Tibial artery (tissue), 4 donors: ENCODE data around the gene KCNQ1.

ENCODE experiments used
- DNase-seq, 2 donors: peaks; one replicate each; pipeline ENCODE4 v3.0.0-alpha.2; 2019
- H3K27ac ChIP-seq, 2 donors: fragments of 200-600 bp; sonication (generic) in 1 of 2; 1 replicate in 1 of 2; 2 replicates in 1 of 2; pipeline ENCODE4 v1.5.1; 2018 to 2019; ENCODE audit warnings: mild to moderate bottlenecking in 1 of 2
- H3K27me3 ChIP-seq, 2 donors: fragments of 200-600 bp; sonication (generic) in 1 of 2; one replicate each; pipeline versions ENCODE4 v1.5.1 to v1.6.0; 2016 to 2019
- H3K36me3 ChIP-seq, 3 donors: fragments of 200-600 bp; sonication (generic) in 2 of 3; one replicate each; pipeline ENCODE4 v1.5.1; 2016 to 2019; ENCODE audit warnings: mild to moderate bottlenecking in 2 of 3
- H3K4me1 ChIP-seq, 4 donors: fragments of 200-600 bp; sonication (generic) in 2 of 4; 1 replicate in 3 of 4; 2 replicates in 1 of 4; pipeline ENCODE4 v1.5.1; 2016 to 2019
- H3K4me3 ChIP-seq, 2 donors: fragments of 200-600 bp; sonication (generic) in 1 of 2; 1 replicate in 1 of 2; 2 replicates in 1 of 2; pipeline ENCODE4 v1.5.1; 2018 to 2019; ENCODE audit warnings: mild to moderate bottlenecking in 2 of 2
- H3K9me3 ChIP-seq, 3 donors: fragments of 200-600 bp; sonication (generic) in 1 of 3; one replicate each; pipeline ENCODE4 v1.5.1; 2016 to 2019
- CTCF ChIP-seq, 2 experiments: fragments of 200-600 bp in 1 of 2; fragments of 450-650 bp in 1 of 2; IDR thresholded peaks; one replicate each; pipeline ENCODE4 v1.5.1; 2017 to 2019; ENCODE audit warnings: antibody characterized with exemption in 2 of 2, mild to moderate bottlenecking in 1 of 2, moderate library complexity in 1 of 2
- intact Hi-C: fragments of 100-400 bp; cut with DNase I; formaldehyde crosslinking; loops from one replicate; pipeline ENCODE4 v1.15.0; 2023; ENCODE audit warnings: low total_unique reads

KCNQ1 gene

GRCh38 chr11:2609345-2609744 lies 164.5 kb downstream of the KCNQ1 start:
- DNase-seq = no peak
- no peaks in the 10 kb centered on the region for H3K27me3 ChIP-seq
- no peak overlapping the region for H3K27ac ChIP-seq
- no peak overlapping the region for H3K4me3 ChIP-seq
- H3K4me1 ChIP-seq = no peaks in the 10 kb centered on the region
- intact Hi-C loops = no loop called here
- H3K36me3 ChIP-seq = no peaks in the 10 kb centered on the region
- peaks cover 0 to 22% (median 9%) of the 10 kb centered on the region in 3 donors for H3K9me3 ChIP-seq
- no peak for TF ChIP-seq CTCF (IDR thresholded peaks at IDR 0.05)

- no peak for DNase-seq
- intact Hi-C loops = no loop called here
- peaks cover 0 to 22% (median 9%) of the 10 kb centered on the region in 3 donors for H3K9me3 ChIP-seq
- H3K4me3 ChIP-seq = no peak overlapping the region
- no peaks in the 10 kb centered on the region for H3K4me1 ChIP-seq
- TF ChIP-seq CTCF (IDR thresholded peaks at IDR 0.05) = no peak
- no peak overlapping the region for H3K27ac ChIP-seq
- no peaks in the 10 kb centered on the region for H3K36me3 ChIP-seq
- H3K27me3 ChIP-seq = no peaks in the 10 kb centered on the region
Measured at GRCh38 chr11:2612884-2613571, 168.2 kb downstream of the KCNQ1 start.

DNA sequence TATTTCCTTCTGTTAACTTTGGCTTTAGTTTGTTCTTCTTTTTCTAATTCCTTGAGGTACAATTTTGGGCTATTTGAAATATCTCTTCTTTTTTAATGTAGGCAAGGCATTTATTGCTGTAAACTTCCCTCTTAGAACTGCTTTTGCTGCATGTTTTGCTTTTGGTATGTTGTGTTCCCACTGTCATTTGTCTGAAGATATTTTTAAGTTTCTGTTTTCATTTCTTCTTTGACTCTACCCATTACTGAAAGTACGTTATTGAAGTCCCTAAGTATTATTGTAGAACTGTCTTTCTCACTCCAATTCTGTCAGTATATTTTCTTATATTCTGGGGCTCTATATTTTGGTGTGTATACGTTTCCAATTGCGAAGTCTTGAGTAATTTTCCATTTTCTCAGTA lies 177.1 kb downstream of the KCNQ1 start:
- Histone ChIP-seq H3K27me3 (no peaks in the 10 kb centered on the region), H3K9me3 (peaks cover 0 to 3% (median under 1%) of the 10 kb centered on the region in 3 donors), H3K4me3 (no peak overlapping the region), H3K4me1 (no peaks in the 10 kb centered on the region), H3K27ac (no peak overlapping the region), H3K36me3 (no peaks in the 10 kb centered on the region)
- intact Hi-C loops = no loop called here
- TF ChIP-seq CTCF (IDR thresholded peaks at IDR 0.05) = no peak
- no peak for DNase-seq

GRCh38 chr11:2625183-2625582 lies 180.4 kb downstream of the KCNQ1 start:
- no peaks in the 10 kb centered on the region for H3K4me1 ChIP-seq
- TF ChIP-seq CTCF (IDR thresholded peaks at IDR 0.05) = no peak
- peaks cover 3 to 17% (median 15%) of the 10 kb centered on the region in 3 donors for H3K9me3 ChIP-seq
- intact Hi-C loops = no loop called here
- H3K4me3 ChIP-seq = no peak overlapping the region
- no peak overlapping the region for H3K27ac ChIP-seq
- DNase-seq = no peak
- H3K36me3 ChIP-seq = no peaks in the 10 kb centered on the region
- H3K27me3 ChIP-seq = no peaks in the 10 kb centered on the region

DNA sequence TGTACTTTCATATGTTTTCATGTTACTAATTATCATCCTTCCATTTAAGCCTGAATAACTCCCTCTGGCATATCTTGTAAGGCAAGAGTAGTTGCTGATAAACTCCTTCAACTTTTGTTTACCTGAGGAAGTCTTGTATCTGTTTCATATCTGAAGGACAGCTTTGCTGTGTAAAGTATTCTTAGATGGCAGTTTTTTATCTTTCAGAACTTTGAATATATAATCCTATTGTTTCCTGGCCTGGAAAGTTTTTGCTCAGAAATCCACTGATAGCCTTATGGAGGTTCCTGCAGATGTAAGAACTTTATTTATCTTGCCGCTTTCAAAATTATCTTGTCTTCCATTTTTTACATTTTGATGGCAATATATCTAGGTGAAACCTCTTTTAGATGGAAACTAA lies 185.9 kb downstream of the KCNQ1 start:
- Histone ChIP-seq H3K27me3 (no peaks in the 10 kb centered on the region), H3K27ac (no peak overlapping the region), H3K36me3 (no peaks in the 10 kb centered on the region), H3K4me1 (no peaks in the 10 kb centered on the region), H3K4me3 (no peak overlapping the region), H3K9me3 (peaks cover 7 to 63% (median 41%) of the 10 kb centered on the region in 3 donors)
- no peak for DNase-seq
- TF ChIP-seq CTCF (IDR thresholded peaks at IDR 0.05) = no peak
- intact Hi-C loops = no loop called here
